ENCODE measurements around the gene LIN54.

DNA sequence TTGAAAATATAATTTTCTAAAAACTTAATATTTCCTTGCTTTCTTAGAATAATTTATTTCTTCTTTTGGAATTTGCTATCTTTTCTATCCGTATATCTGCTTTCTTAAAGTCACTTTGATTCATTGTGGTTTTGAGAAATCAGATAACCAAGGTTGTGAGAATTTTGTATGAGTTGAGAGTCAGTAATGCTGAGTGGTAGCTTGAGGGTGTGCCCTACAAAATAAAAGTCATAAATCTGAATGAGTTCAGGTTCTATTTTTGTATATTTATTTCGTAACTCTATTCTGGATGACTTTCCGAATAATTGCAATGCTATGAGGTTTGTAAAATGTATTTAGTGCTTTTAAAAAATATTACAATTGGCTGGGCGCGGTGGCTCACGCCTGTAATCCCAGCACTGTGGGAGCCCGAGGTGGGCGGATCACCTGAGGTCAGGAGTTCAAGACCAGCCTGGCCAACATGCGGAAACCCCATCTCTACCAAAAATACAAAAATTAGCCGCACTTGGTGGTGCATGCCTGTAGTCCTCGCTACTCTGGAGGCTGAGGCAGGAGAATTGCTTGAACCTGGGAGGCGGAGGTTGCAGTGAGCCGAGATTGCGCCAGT lies 33.3 kb upstream of the LIN54 start:
- TF ChIP-seq, protein P1, sequence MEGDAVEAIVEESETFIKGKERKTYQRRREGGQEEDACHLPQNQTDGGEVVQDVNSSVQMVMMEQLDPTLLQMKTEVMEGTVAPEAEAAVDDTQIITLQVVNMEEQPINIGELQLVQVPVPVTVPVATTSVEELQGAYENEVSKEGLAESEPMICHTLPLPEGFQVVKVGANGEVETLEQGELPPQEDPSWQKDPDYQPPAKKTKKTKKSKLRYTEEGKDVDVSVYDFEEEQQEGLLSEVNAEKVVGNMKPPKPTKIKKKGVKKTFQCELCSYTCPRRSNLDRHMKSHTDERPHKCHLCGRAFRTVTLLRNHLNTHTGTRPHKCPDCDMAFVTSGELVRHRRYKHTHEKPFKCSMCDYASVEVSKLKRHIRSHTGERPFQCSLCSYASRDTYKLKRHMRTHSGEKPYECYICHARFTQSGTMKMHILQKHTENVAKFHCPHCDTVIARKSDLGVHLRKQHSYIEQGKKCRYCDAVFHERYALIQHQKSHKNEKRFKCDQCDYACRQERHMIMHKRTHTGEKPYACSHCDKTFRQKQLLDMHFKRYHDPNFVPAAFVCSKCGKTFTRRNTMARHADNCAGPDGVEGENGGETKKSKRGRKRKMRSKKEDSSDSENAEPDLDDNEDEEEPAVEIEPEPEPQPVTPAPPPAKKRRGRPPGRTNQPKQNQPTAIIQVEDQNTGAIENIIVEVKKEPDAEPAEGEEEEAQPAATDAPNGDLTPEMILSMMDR (IDR thresholded peaks at IDR 0.05): no peak
- TF ChIP-seq POLR2A (IDR thresholded peaks at IDR 0.05): no peak
